GM18520 (cell line): ENCODE results near the gene IGF2R.

Experiments used
- ATAC-seq: cut with Tn5 transposase; IDR thresholded peaks from one replicate; pipeline ENCODE4 v1.9.1; 2021; ENCODE audit not compliant: unreplicated experiment

IGF2R gene

GRCh38 chr6:160042788-160043301 lies 74.0 kb downstream of the IGF2R start:
- ATAC-seq = no peak

DNA sequence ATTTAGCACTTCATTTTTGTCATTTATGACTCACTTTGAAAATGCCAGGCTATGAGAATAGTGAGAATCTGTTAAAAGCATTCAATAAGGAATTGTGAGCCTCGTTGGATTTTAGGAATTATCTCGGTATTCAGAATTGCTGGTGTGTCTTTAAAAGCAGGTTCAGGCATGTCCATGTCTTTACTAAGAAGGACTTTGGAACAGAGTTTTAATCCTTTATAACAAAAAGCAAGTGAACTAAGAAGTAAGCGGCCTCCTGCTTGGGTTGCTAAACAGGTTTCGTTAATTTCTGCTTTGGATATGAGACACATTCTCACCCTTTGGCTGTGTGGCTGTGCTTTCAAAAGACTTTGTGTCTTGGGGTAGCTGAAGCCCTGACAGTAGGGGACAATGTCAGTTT lies 74.9 kb downstream of the IGF2R start:
- ATAC-seq = no peak

- no peak for ATAC-seq
Observed at GRCh38 chr6:160044687-160045086, 75.8 kb downstream of the IGF2R start.

GRCh38 chr6:160048471-160048870 lies 79.6 kb downstream of the IGF2R start:
- no peak for ATAC-seq

GRCh38 chr6:160049346-160049745 lies 80.5 kb downstream of the IGF2R start:
- ATAC-seq = no peak

DNA sequence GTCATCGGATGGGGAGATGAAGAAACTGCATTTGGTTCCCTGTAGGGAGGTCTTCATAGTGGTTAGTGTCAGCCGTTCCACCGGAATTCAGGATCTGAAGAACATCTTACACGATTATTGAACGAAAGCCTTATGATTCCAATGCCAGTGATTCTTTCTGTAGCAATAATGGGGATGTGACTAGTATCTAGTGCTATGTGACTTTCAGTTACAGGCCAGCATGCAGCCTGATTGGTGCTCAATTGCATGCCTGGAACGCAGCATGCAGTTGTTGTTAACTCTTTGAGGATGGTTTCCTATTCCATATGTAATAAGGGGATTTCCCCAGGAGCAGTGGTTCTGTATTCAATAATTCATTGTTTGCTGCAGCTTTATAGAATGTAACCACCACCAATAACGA lies 81.1 kb downstream of the IGF2R start:
- no peak for ATAC-seq

GRCh38 chr6:160051390-160051789 lies 82.5 kb downstream of the IGF2R start:
- ATAC-seq = no peak

DNA sequence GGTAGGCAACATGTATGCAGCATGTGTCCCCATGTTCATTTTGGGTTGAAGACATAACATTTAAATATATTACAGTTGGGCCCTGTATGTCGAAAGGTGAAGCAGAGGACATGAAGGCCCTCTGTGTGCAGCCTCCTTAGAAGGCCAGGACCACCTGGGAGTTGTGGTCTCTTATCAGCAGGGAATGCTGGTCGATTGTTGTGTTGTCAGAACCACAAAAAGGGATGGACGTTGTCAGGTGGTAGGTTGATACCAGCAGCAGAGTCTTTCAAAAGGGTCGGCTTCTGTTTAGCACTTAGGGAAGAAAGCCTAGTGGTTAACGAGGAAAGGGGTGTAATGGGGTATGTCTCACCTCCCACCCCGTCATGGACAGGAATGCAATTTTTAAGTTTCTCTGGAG lies 85.4 kb downstream of the IGF2R start:
- no peak for ATAC-seq

DNA sequence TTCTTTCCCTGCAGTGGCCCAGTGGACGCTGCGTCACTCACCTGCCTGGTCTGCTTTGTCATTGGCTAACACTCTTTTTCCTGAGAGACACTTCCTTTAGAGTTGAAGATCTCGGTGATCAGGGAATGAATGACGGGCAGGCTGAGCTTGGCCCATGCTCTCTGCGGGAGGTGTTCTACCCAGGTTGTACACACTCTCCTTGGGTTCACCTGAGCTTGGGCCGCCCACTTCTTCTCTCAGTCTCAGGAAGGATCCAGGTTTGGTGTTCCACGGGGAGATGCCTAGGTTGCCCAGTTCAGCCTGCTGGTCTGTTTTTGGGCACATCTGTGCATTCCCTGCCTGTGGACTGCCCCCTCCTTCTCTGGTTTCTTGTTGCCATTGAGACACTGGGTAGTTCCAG lies 86.0 kb downstream of the IGF2R start:
- no peak for ATAC-seq

GRCh38 chr6:160055378-160055777 lies 86.5 kb downstream of the IGF2R start:
- ATAC-seq = no peak

- no peak for ATAC-seq
Observed at GRCh38 chr6:160055813-160056212, 86.9 kb downstream of the IGF2R start.

- no peak for ATAC-seq
Observed at GRCh38 chr6:160057080-160057479, 88.2 kb downstream of the IGF2R start.

DNA sequence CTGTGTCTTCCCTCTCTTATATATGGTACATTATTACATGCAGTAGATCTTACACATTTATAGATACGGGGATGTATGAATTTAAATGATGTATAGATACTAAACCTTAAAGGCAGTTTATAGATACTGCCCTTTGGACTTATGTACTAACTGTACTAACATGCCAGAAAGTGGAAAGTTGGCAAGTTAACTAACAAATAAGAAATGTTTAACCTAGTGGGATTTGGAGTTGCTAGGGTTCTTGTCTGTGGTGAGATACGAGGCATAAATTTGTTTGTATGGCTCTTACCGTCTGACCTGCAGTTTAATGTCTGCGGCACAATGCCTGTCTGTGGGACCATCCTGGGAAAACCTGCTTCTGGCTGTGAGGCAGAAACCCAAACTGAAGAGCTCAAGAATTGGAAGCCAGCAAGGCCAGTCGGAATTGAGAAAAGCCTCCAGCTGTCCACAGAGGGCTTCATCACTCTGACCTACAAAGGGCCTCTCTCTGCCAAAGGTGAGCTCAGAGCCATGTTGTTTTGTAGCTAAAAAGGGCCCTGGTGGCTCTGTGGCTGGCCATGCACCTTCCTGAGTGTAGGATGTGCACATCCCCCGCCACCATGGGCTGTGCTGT lies 89.8 kb downstream of the IGF2R start:
- ATAC-seq = no peak

GRCh38 chr6:160060221-160060620 lies 91.3 kb downstream of the IGF2R start:
- no peak for ATAC-seq

DNA sequence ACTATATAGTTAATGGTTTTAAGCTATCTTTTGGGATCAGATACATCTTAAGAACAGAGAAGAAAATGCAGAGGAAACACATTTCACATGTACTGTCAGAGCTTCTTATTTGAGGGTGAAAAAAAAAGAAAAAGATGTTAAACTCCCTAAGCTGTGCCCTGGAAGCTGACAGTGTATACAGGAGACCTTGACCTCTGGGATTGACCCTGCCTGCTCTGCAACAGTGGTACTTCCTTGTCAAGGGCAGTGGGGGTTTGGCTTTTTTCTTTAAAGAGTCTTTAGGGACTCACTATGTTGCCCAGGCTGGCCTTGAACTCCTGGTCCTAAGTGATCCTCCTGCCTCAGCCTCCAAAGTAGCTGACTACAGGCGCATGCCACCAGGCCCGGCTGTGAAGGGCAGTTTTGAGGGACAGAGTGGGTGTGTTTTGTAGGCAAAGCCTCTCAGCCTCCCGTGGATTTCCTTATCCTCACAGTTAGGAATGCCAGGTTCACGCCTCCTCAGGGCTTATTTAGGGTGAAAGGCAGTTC lies 92.1 kb downstream of the IGF2R start:
- no peak for ATAC-seq

DNA sequence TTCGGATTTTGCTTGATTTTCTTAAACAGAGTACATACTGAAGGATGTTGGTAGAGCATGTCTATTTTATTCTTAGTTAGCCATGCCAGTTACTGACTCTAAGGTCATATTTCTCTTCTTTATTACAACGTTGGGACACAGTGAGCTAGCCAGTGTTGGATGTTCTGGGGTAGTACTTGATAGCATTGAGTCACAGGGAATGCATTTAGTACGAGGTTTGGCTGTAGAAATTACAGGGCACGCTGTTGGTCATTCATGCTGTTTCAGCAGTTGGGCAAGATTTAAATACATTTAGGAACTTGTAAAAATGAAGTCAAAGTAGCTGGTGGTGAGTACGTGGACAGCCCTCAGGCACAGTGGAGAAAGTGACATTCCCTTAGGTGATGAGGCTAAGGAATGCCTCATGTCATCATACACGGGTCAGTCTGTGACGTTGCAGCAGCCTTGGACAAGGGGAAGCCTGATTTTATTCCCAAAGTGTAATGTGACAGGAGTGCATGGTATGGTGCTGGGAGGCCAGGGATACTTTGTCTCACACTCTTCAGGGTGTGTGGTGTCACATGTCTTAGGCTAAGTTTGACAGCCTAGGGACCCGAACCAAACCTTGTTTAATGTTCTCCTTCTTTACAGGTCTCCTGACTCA lies 95.0 kb downstream of the IGF2R start:
- no peak for ATAC-seq

DNA sequence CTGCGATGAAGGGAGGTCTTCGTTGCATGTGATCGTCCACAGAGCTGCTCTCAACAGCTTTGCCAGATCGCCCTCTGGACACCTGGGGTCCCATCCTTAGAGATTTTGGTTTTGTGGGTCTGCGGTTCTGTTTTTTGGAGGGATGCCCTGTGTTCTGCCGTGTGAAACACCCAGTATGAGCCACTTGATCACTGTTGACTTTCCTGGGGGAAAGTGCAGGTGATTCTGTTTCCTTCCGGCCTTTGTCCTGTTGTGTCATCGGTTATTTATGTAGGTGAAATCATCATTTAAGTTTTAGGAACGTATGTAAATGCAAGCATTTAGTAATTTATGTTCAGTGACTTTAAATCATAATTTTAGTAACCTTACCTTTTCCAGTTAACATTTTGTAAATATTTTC lies 96.3 kb downstream of the IGF2R start:
- ATAC-seq = no peak

DNA sequence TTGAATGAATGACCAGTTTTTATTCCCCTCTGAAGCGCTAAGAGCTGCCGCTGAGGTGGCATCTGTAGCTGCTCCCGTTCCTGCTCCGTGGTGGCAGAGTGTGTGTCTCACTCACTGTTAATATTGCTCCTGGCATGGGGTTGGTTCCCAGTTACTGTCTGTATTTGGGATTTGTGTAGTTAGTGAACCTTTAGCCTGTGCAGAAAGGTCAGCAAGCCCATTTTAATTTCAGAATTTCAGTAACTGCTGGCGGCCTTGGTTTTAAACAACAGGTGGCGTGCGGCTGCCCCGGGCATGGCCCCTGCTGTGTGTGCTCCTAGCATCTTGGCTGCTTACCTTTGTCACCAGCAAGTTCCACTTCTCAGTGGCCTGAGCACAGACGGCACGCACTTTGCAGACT lies 98.7 kb downstream of the IGF2R start:
- ATAC-seq = no peak

DNA sequence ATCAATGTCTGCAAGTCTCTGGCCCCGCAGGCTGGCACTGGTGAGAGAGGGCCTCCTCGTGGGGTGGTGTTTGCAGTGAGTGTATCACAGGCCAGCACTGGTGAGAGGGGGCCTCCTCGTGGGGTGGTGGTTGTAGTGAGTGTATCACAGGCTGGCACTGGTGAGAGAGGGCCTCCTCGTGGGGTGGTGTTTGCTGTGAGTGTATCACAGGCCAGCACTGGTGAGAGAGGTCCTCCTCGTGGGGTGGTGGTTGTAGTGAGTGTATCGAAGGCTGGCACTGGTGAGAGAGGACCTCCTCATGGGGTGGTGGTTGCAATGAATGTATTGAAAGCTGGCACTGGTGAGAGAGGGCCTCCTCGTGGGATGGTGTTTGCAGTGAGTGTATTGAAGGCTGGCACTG lies 99.5 kb downstream of the IGF2R start:
- no peak for ATAC-seq

- peak; percentile 88 for ATAC-seq
Observed at GRCh38 chr6:160069050-160069454, 100.2 kb downstream of the IGF2R start.

- no peak for ATAC-seq
Observed at GRCh38 chr6:160069459-160069858, 100.6 kb downstream of the IGF2R start.

DNA sequence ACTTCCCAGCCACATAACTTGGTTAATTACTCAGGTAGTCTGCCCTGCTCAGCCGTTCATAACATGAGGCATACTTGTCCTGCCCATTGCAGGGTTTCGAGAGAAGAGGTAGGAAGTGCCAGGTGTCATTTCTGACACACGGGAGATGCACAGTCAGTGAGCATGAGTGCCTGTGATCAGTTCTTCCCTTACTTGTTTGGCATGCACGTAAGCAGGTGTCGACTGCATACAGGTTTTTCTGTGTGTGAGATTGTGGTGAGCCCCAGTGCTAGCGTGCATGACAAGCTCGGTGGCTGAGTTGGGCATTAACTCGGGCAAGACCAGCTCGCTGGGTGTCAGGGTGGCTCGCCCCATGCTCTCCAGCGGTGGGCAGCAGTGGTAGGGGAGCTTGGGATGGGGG lies 101.5 kb downstream of the IGF2R start:
- no peak for ATAC-seq

DNA sequence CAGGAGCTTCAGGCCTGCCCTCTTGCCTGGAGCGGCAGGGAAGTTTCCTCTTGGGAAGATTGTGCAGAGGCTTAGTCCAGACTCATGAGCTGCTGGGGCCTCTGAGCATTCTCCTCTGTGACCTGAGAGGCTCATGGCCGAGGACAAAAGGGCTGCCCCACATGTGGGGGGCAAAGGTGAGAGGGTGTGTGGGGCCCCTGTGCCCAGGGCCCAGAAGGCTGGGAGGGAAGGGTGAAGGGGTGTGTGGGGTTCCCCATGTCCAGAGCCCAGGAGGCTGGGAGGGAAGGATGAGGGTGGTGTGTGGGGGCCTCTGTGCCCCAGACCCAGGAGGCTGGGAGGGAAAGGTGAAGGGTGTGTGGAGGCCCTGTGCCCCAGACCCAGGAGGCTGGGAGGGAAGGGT lies 101.9 kb downstream of the IGF2R start:
- no peak for ATAC-seq
